ENCODE results near the gene HNRNPD.
"Not testable (repeated sequence)": the region's sequence is repeated elsewhere in the genome, so short reads cannot be mapped to it uniquely, and the experiment has no call there.

The HNRNPD gene, protein sequence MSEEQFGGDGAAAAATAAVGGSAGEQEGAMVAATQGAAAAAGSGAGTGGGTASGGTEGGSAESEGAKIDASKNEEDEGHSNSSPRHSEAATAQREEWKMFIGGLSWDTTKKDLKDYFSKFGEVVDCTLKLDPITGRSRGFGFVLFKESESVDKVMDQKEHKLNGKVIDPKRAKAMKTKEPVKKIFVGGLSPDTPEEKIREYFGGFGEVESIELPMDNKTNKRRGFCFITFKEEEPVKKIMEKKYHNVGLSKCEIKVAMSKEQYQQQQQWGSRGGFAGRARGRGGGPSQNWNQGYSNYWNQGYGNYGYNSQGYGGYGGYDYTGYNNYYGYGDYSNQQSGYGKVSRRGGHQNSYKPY

GRCh38 chr4:82373816-82374625 lies at the start of gene HNRNPD:
Gene HNRNPD, minus strand, starts transcription at chr4:82373991. Its CDS starts 313 bp downstream, at chr4:82373678.
- peak; percentile 92 for DNase-seq

DNA sequence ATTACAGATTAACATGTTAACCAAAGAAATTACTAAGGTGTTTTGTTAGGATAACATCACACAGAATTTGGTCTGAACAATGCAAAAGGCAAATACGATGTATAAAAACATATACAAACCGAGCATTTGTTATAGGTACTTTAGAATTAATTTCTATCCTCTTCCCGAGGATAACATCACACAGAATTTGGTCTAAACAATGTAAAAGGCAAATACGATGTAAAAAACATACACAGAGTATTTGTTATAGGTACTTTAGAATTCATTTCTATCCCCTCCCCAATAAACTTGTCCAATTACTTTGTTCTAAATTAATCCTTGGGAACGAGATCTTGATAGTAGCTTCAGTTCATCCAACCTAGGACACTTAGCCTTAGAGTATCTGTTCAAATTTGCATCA lies 48.8 kb upstream of the HNRNPD start:
- DNase-seq, result no peak

DNA sequence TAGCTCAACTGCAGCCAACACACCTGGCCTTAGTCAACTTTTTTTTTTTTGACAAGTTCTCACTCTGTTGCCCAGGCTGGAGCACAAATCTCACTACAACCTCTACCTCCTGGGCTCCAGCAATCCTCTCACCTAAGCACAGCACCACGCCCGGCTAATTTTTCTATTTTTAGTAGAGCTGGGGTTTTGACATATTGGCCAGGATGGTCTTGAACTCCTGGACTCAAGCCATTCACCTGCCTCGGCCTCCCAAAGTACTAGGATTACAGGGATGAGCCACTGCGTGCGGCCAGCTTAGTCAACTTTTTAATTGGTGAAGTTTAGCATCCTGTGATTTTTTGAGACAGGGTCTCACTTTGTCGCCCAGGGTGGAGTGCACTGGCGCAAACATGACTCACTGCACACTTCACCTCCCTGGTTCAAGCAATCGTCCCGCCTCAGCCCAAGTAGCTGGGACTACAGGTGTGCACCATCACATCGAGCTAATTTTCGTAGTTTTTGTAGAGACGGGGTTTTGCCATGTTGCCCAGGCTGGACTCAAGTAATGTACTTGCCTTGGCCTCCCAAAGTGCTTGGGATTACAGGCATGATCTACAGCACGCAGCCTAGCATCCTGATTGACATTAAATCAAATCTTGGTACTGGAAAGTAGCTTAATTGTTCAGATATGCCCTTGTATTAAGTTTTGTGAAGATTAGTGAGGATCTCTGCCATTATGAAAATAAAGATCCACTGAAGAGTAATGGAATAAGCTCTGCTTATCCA lies 48.2 kb upstream of the HNRNPD start:
- DNase-seq, result no peak

DNA sequence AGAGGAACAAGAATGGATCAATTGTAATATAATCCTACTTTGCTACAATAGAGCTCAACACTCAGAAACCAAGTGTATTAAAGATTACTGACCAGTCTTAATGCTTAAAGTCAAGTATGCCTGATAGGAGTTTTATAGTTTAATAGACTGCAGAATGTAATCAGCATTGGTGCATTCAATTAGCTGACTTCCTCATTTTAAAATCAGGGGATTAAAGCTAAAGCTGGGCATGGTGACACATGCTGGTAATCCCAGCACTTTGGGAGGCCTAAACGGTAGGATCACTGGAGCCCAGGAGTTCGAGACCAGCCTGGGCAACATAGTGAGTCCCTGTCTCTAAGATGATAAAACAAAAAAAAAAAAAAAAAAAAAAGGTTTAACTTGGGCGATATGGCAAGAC lies 45.7 kb upstream of the HNRNPD start:
- DNase-seq, result no peak

DNA sequence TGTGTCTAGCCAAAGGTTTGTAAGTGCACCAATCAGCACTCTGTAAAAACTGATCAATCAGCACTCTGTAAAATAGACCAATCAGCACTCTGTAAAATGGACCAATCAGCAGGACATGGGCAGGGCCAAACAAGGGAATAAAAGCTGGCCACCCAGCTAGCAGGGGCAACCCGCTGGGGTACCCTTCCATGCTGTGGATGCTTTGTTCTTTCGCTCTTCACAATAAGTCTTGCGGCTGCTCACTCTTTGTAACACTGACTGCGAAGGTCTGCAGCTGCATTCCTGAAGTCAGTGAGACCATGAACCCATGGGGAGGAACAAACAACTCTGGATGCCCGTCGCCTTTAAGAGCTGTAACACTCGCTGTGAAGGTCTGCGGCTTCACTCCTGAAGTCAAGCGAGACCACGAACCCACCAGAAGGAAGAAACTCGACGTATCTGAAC lies 42.2 kb upstream of the HNRNPD start:
- DNase-seq, result no peak

- not testable (repeated sequence) for DNase-seq
Observed at GRCh38 chr4:82415061-82415460, 41.3 kb upstream of the HNRNPD start.

DNA sequence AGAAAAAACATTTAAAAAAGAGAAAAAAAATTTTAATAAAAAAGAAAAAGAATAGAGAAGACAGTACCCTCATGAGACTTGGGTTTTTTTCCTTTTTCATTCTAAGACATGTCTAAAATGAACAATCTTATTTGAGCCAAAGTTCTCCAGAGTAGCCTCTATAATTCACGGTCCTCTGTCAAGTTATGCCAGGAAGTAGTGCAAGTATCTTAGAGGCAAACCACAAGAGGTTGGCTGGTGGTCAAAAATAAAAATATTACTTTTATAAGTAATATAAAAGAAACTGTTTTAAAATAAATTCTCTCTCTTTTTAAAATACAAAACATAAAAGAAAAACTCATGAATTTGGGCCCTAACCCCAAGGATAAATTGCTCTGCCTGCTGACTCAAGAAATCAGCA lies 29.9 kb upstream of the HNRNPD start:
- no peak for DNase-seq

DNA sequence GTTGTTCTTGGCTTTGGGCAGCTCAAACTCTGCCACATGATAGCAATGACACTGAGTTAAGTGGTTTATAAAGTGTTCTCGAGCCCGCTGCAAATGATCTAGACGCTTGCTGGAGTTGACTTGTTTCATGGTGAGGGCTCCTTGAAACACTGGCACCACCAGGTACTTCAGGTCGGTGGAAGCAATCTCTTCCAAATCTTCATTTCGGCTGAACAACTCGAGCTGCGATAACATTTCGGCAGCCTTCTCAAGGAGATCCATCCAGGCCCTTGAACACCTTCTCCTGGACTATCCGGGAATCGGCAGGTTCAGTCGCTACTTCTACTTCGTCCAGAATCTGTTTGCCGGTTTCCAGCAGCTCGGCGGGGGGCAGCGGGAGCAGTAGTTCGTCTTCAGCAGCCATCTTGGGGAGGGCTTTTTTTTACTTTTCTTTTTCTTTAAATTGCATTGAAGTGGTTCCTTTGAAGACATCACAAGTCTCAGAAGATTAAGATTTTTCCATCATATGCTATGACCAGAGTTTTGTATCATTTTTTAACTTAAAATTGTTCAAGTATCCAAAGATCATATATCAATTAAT lies 28.5 kb upstream of the HNRNPD start:
- DNase-seq, result no peak

GRCh38 chr4:82401600-82401999 lies 27.8 kb upstream of the HNRNPD start:
- no peak for DNase-seq

DNA sequence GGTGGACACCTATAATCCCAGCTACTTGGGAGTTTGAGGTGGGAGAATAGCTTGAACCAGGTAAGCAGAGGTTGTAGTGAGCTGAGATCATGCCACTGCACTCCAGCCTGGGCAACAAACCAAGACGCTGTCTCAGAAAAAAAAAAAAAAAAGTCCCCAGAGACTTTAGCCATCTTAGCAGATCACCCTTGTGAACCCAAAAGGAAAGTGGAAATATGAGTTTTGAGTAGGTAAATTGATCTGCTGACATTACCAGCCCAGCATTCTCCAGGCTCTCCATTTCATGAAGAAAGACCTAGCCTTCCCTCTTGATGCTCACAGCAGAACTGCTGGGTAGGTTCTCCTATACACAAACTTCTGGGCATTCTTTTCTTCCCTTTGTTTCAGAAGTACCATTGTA lies 24.5 kb upstream of the HNRNPD start:
- DNase-seq, result no peak

- DNase-seq, result no peak
Observed at GRCh38 chr4:82397527-82397926, 23.7 kb upstream of the HNRNPD start.

- no peak for DNase-seq
Observed at GRCh38 chr4:82394896-82395295, 21.1 kb upstream of the HNRNPD start.

DNA sequence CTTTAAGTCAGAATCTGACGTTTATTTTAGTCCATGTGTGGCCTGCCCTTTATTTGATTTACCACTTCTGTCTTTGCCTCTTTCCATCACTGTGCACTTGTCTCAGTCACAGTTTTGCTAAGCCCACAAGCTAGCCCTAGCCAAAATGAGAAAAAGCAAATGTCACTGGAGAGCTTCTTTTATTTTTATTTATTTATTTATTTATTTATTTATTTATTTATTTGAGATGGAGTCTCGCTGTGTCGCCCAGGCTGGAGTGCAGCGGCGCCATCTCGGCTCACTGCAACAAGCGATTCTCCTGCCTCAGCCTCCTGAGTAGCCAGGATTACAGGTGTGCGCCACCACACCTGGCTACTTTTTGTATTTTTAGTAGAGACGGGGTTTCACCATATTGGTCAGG lies 16.3 kb upstream of the HNRNPD start:
- DNase-seq, result not testable (repeated sequence)

DNA sequence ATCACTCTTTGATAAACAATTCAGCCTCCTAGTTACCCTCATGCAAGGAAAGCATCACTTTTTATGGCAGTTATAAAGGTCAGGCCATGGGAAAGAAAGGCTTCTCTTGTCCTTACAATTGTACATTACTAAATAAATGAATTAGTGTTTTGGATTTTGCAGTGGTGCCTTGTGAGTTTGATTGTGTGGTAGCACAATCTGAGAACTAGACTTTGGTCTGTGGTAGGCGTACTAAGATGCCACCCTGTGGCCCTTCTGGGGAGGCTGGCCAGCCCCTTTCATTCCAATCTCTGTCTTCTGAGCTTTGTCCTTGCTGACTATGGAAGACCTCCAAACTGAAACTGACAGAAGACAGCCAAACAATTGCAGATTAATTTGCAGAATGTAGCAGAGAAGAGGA lies 14.6 kb upstream of the HNRNPD start:
- no peak for DNase-seq

- DNase-seq, result not testable (repeated sequence)
Observed at GRCh38 chr4:82386312-82386711, 12.5 kb upstream of the HNRNPD start.

GRCh38 chr4:82382751-82383150 lies 9.0 kb upstream of the HNRNPD start:
- DNase-seq, result no peak

GRCh38 chr4:82381661-82382296 lies 8.0 kb upstream of the HNRNPD start:
- no peak for DNase-seq

DNA sequence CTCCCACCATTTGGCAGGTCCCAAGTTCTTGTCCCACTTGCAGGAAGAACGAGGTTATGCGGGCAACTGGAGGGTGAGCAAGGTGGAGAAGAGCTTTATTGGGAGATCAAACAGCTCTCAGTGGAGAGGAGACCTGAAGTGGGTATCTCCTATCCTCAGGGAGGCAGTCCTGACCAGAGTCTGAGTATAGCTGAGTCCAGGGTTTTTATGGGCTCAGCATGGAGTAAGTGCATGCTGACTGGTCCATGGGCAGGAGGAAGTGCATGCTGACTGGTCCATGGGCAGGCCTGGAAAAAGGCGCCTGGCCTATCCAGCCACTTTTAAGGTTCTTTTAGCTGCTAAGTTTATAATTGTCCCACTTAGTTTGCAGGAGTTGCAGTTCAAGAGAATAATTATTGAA lies 7.4 kb upstream of the HNRNPD start:
- no peak for DNase-seq

GRCh38 chr4:82380831-82381230 lies 7.0 kb upstream of the HNRNPD start:
- no peak for DNase-seq

DNA sequence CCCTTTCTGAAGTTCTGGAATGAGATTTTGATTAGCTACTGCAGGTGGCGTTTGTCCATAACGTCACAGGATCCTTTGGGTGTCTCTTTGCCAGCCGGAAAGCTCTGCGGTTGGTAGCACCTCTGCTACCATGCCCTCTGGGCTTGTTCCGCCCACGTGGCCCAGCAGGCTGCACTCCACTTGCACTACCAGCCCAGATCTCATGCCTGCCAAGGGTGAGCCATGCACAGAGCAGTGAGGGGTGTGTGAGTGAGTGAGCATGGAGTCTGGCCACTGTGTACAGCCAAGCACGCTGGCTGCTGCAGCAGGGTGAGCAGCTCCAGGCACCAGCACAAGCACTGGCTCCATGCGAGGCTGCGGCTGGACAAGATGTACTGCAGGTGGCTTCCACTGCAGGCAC lies 6.6 kb upstream of the HNRNPD start:
- DNase-seq, result no peak

GRCh38 chr4:82376109-82376508 lies 2.3 kb upstream of the HNRNPD start:
- no peak for DNase-seq

DNA sequence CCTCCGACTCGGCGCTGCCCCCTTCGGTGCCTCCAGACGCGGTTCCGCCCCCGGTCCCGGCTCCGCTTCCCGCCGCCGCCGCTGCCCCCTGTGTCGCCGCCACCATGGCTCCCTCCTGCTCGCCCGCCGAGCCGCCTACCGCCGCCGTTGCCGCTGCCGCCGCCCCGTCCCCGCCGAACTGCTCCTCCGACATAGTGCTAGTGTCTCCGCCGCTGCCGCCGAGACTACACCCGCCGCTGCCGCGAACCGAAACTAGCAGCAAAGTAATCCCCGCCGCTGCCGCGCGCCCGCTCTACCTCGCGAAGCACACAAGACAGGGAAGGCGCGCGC lies 340 bp downstream of the HNRNPD start:
- no peak for DNase-seq
